Measurements from ENCODE around the gene CLEC18B.
"Not testable (repeated sequence)": the region's sequence is repeated elsewhere in the genome, so short reads cannot be mapped to it uniquely, and the experiment has no call there.

DNA sequence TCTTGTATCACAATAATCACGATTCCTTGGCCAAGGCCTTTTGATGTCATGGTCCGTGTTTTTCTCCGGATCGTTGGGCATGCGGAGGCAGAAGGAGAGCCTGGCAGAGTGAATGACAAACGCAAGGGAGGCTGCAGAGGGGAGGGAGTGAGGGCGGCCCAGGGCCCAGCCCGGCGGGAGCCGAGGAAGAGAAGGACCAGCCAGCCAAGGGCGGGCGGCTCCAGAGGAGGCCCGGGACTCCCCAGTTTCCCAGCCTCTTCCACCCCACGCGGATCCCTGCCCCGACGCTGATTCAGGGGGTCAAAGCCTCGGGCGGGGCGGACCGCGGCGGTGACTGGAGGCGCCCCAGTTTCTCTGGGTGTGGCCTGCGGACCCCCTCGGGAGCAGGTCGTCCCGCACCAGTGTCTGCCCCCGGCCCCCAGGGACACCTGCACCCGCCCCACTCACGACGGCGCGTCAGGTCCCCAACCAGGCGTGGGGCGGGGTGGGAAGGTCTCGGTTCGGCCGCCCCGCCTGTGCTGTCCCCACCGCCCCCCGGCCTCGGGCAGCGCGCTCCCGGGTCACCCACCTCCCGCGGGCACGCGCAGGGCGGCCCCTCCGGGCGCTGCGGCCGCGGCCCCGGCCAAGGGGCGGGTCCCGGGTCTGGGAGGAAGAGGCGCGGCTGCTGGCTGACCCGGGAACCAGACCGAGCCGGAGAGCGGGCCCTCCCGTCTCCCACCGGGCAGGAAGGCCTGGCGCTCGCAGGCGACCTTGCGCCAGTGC is 14.5 kb downstream of the CLEC18B start:
- TF ChIP-seq, protein P1, sequence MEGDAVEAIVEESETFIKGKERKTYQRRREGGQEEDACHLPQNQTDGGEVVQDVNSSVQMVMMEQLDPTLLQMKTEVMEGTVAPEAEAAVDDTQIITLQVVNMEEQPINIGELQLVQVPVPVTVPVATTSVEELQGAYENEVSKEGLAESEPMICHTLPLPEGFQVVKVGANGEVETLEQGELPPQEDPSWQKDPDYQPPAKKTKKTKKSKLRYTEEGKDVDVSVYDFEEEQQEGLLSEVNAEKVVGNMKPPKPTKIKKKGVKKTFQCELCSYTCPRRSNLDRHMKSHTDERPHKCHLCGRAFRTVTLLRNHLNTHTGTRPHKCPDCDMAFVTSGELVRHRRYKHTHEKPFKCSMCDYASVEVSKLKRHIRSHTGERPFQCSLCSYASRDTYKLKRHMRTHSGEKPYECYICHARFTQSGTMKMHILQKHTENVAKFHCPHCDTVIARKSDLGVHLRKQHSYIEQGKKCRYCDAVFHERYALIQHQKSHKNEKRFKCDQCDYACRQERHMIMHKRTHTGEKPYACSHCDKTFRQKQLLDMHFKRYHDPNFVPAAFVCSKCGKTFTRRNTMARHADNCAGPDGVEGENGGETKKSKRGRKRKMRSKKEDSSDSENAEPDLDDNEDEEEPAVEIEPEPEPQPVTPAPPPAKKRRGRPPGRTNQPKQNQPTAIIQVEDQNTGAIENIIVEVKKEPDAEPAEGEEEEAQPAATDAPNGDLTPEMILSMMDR (conservative IDR thresholded peaks at IDR 0.05), result not testable (repeated sequence)
- TF ChIP-seq ZFX (IDR thresholded peaks at IDR 0.05), result not testable (repeated sequence)

Measured in C4-2B (cell line).